Fibroblast of skin of scalp (primary cell): ENCODE measurements around the gene PAXIP1.
A peak's percentile ranks its signal among the peaks of the same experiment; 100 is the strongest.

Experiments used
- DNase-seq: peaks from one replicate; pipeline ENCODE4 v3.0.0-alpha.2; 2013

PAXIP1 gene

GRCh38 chr7:154990964-154991540 is 11.9 kb downstream of the PAXIP1 start:
- no peak for DNase-seq

GRCh38 chr7:154987571-154987970 is 15.4 kb downstream of the PAXIP1 start:
- DNase-seq = no peak

- DNase-seq = no peak
Measured at GRCh38 chr7:154986200-154986945, 16.6 kb downstream of the PAXIP1 start.

- DNase-seq = no peak
Measured at GRCh38 chr7:154985230-154985629, 17.7 kb downstream of the PAXIP1 start.

GRCh38 chr7:154984601-154985188 is 18.2 kb downstream of the PAXIP1 start:
- no peak for DNase-seq

GRCh38 chr7:154978017-154978416 is 24.9 kb downstream of the PAXIP1 start:
- DNase-seq = no peak

GRCh38 chr7:154977250-154977649 is 25.7 kb downstream of the PAXIP1 start:
- DNase-seq = no peak

GRCh38 chr7:154976844-154977243 is 26.1 kb downstream of the PAXIP1 start:
- no peak for DNase-seq

- no peak for DNase-seq
Measured at GRCh38 chr7:154975984-154976383, 26.9 kb downstream of the PAXIP1 start.

GRCh38 chr7:154973381-154973780 is 29.5 kb downstream of the PAXIP1 start:
- no peak for DNase-seq

- DNase-seq = no peak
Measured at GRCh38 chr7:154968336-154969001, 34.5 kb downstream of the PAXIP1 start.

- no peak for DNase-seq
Measured at GRCh38 chr7:154967401-154967955, 35.4 kb downstream of the PAXIP1 start.

- DNase-seq = peak; percentile 7
Measured at GRCh38 chr7:154965014-154965413, 37.9 kb downstream of the PAXIP1 start.

GRCh38 chr7:154960063-154960790 is 42.7 kb downstream of the PAXIP1 start:
- no peak for DNase-seq

- DNase-seq = no peak
Measured at GRCh38 chr7:154956427-154956826, 46.5 kb downstream of the PAXIP1 start.

GRCh38 chr7:154953006-154953684 is 49.8 kb downstream of the PAXIP1 start:
- DNase-seq = peak; percentile 32

GRCh38 chr7:154950960-154951359 is 52.0 kb downstream of the PAXIP1 start:
- no peak for DNase-seq

GRCh38 chr7:154947604-154948003 is 55.3 kb downstream of the PAXIP1 start:
- no peak for DNase-seq

GRCh38 chr7:154946166-154946565 is 56.8 kb downstream of the PAXIP1 start:
- DNase-seq = no peak

- no peak for DNase-seq
Measured at GRCh38 chr7:154943906-154944305, 59.0 kb downstream of the PAXIP1 start.

- no peak for DNase-seq
Measured at GRCh38 chr7:154942691-154943090, 60.2 kb downstream of the PAXIP1 start.

GRCh38 chr7:154937837-154938236 is 65.1 kb downstream of the PAXIP1 start:
- DNase-seq = no peak
